K562 (cell line): Measurements from ENCODE around the gene SLC39A11. TPM values are rescaled to one million over a fixed set of nuclear protein-coding genes. Genes with fewer than 3 reads are reported as not detected.

ENCODE experiments used
- ATAC-seq: fragments of 200-7000 bp; cut with Tn5 transposase; 3 replicates; pipeline ENCODE4 v1.9.1; 2020; ENCODE audit warnings: moderate library complexity
- BruUV-seq: library from RNA; stranded (reverse); fragments of 400-500 nt; replicated peaks from 2 replicates; lab custom pipeline; 2021; lab: Mats Ljungman, UMichigan
- CTCF ChIA-PET: fragments of 300-600 bp; formaldehyde crosslinking; extraction: SDS; loops from one replicate; lab custom pipeline; 2021; ENCODE audit warnings: low intra/inter-chr PET ratio; lab: Yijun Ruan, JAX
- POLR2A ChIA-PET: fragments of 300-600, 350-650 bp; sonication (Branson Sonifier 250); formaldehyde crosslinking; extraction: SDS; loops from one replicate; lab custom pipeline; 2021; ENCODE audit warnings: antibody characterized with exemption, inconsistent platforms; lab: Yijun Ruan, JAX
- DNase-seq, 4 experiments: peaks; one replicate each; pipeline versions ENCODE4 v3.0.0 to v3.0.0-alpha.2; 2011 to 2018; ENCODE audit warnings: low spot score in 3 of 4, mixed read lengths in 3 of 4; ENCODE audit errors: extremely low read depth in 1 of 4
- FAIRE-seq: peaks from 2 replicates; lab custom pipeline; 2011; peaks lifted over from hg19 to GRCh38; lab: Jason Lieb, UNC
- H2AFZ ChIP-seq: 2 replicates; pipeline ENCODE4 v1.6.0; 2011; ENCODE audit warnings: low read depth, low read length, control low read depth, inconsistent platforms
- H3K27ac ChIP-seq: fragments of 200-600 bp; 3 replicates; pipeline ENCODE4 v1.8.0; 2011; ENCODE audit warnings: low read depth, mild to moderate bottlenecking, control low read depth, inconsistent platforms, low read length, moderate library complexity, mixed read lengths; ENCODE audit errors: extremely low read depth
- H3K27me3 ChIP-seq, 2 experiments: fragments of 300-600 bp in 1 of 2; 2 replicates in 1 of 2; 3 replicates in 1 of 2; pipeline versions ENCODE4 v1.6.0 to v1.8.0; 2011; ENCODE audit warnings: inconsistent platforms in 2 of 2, low read length in 2 of 2, mild to moderate bottlenecking in 1 of 2, mixed read lengths in 1 of 2, moderate library complexity in 1 of 2; ENCODE audit not compliant: control insufficient read depth in 2 of 2, insufficient read depth in 2 of 2
- H3K36me3 ChIP-seq: fragments of 300-600 bp; 3 replicates; pipeline ENCODE4 v1.8.0; 2011; ENCODE audit warnings: mild to moderate bottlenecking, low read length, inconsistent platforms; ENCODE audit not compliant: control insufficient read depth, insufficient read depth
- H3K4me1 ChIP-seq, 2 experiments: fragments of 200-600 bp in 1 of 2; replicated peaks in 1 of 2; 2 replicates in 1 of 2; 3 replicates in 1 of 2; pipeline versions ENCODE4 v1.5.1 to v1.8.0; 2011; ENCODE audit warnings: inconsistent platforms in 2 of 2, low read length in 2 of 2, mild to moderate bottlenecking in 1 of 2, mixed read lengths in 1 of 2, moderate library complexity in 1 of 2; ENCODE audit not compliant: control insufficient read depth in 2 of 2, insufficient read depth in 2 of 2
- H3K4me2 ChIP-seq: 2 replicates; pipeline ENCODE4 v1.6.1; 2011; ENCODE audit warnings: low read length, control low read depth, inconsistent platforms, mixed read lengths; ENCODE audit not compliant: insufficient read depth
- H3K4me3 ChIP-seq: fragments of 200-600 bp; sonication (generic), shearing (Covaris generic); 2 replicates; pipeline ENCODE4 v1.5.1; 2016; ENCODE audit warnings: control low read depth, inconsistent platforms
- H3K79me2 ChIP-seq: fragments of 200-600 bp; 3 replicates; pipeline ENCODE4 v1.8.0; 2011; ENCODE audit warnings: low read length, inconsistent platforms; ENCODE audit not compliant: control insufficient read depth, insufficient read depth
- H3K9ac ChIP-seq, 2 experiments: 2 replicates each; pipeline versions ENCODE4 v1.6.0 to v1.6.1; 2011; ENCODE audit warnings: low read depth in 2 of 2, low read length in 2 of 2, control low read depth in 1 of 2, inconsistent platforms in 1 of 2, mild to moderate bottlenecking in 1 of 2, mixed read lengths in 1 of 2; ENCODE audit not compliant: insufficient read depth in 1 of 2
- H3K9me1 ChIP-seq: one replicate; pipeline ENCODE4 v1.6.0; 2011; ENCODE audit warnings: inconsistent platforms, mild to moderate bottlenecking, low read length, moderate library complexity; ENCODE audit not compliant: control insufficient read depth, insufficient read depth
- H3K9me3 ChIP-seq: replicated peaks from 2 replicates; pipeline ENCODE4 v1.5.1; 2011; ENCODE audit warnings: low read depth, low read length, inconsistent platforms; ENCODE audit not compliant: control insufficient read depth, insufficient read depth
- H4K20me1 ChIP-seq: replicated peaks from 2 replicates; pipeline ENCODE4 v1.6.1; 2011; ENCODE audit warnings: low read length, inconsistent platforms, mixed read lengths; ENCODE audit not compliant: control insufficient read depth, insufficient read depth
- ATF7 ChIP-seq: fragments of 450-650 bp; IDR thresholded peaks from 2 replicates; pipeline ENCODE4 v1.7.1; 2014; ENCODE audit warnings: mild to moderate bottlenecking, moderate library complexity
- MYC ChIP-seq, 2 experiments: fragments of 250-450 bp in 1 of 2; sonication (Bioruptor Pico) in 1 of 2; IDR thresholded peaks; 2 replicates each; pipeline versions ENCODE4 v1.5.1 to v1.6.1; 2012 to 2021; ENCODE audit warnings: low read depth in 2 of 2, borderline replicate concordance in 1 of 2, improper control_type of control experiment in 1 of 2, low read length in 1 of 2, mild to moderate bottlenecking in 1 of 2, moderate library complexity in 1 of 2
- RBM25 ChIP-seq: fragments of 200-400 bp; formaldehyde crosslinking; IDR thresholded peaks from 2 replicates; pipeline ENCODE4 v1.6.1; 2018; ENCODE audit warnings: low read length, low read depth, moderate library complexity; ENCODE audit not compliant: severe bottlenecking
- WGBS: fragments of 100-300 bp; shearing (Covaris generic); methylation state at CpG from one replicate; pipeline ENCODE4 v1.1.6; 2016; ENCODE audit warnings: low coverage, mixed read lengths; ENCODE audit not compliant: insufficient coverage; ENCODE audit errors: missing lambda C conversion rate; 5-methylcytosine and 5-hydroxymethylcytosine counted together
- in situ Hi-C: fragments of 300-500 bp; cut with MboI; formaldehyde crosslinking; loops from 4 replicates; pipeline ENCODE4 v1.15.0; 2018; ENCODE audit warnings: inconsistent platforms, mixed read lengths
- intact Hi-C: fragments of 100-400 bp; cut with micrococcal nuclease; formaldehyde crosslinking; loops from 2 replicates; pipeline ENCODE4 v1.14.2; 2022
- polyA plus RNA-seq, 8 experiments: library from polyadenylated mRNA; depleted of rRNA in 4 of 8; stranded (reverse) in 5 of 8; unstranded in 3 of 8; fragments of >200 nt; fragmentation: Nextera tagmentation in 2 of 8; fragmentation: Illumina TruSeq in 1 of 8; extraction: Ambion mirVana in 2 of 8; extraction: Trizol in 1 of 8; gene quantifications; 2 replicates each; pipeline versions ENCODE4 v1.2.1 to v1.2.3, GENCODE V29; 2011 to 2014; ENCODE audit warnings: inconsistent platforms in 1 of 8, missing spikeins in 1 of 8
- total RNA-seq, 7 experiments: library from RNA; depleted of rRNA in 6 of 7; stranded (reverse); fragments of >200 nt in 6 of 7; fragmentation: Illumina TruSeq in 2 of 7; extraction: Trizol in 2 of 7; gene quantifications; 2 replicates each; pipeline versions ENCODE4 v1.2.1 to v1.2.3, GENCODE V29; 2011 to 2021; ENCODE audit warnings: low replicate concordance in 1 of 7

Gene SLC39A11
- total and polyA plus RNA-seq, 9 of the 15 experiments (the other 6 are each of a cell fraction or from before 2014, with no cell fraction given): 10.5 to 26.4 (median 13.4) TPM

DNA sequence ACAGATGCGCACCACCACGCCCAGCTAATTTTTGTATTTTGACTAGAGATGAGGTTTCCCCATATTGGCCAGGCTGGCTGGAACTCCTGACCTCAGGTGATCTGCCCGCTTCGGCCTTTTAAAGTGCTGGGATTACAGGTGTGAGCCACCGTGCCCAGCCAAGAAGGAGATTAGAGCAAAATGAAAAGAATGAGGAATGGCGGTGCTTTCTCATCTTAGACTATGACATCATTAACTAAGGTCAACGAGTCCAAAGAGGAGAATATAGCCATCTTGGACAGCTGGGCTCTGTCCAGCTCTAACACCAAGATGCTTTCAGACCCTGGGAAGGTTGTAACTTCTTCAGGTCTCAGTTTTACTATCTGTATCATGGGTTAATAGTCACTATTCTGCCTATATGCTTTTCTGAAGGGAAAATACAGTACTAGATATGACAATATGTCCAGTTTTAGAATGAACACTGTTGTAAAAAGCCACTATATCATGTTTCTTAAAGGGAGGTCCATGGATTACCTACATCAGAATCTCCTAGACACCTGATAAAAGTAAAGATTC is 76.7 kb downstream of the SLC39A11 start:
- Histone ChIP-seq H3K27ac (no peak overlapping the region), H3K27me3 (no peaks in the 10 kb centered on the region), H3K79me2 (no peaks in the 10 kb centered on the region), H3K4me3 (no peak overlapping the region), H3K36me3 (no peaks in the 10 kb centered on the region), H3K9me1 (no peaks in the 10 kb centered on the region), H2AFZ (no peak overlapping the region), H3K9ac (no peak overlapping the region), H3K9me3 (no peaks in the 10 kb centered on the region), H4K20me1 (no peaks in the 10 kb centered on the region), H3K4me1 (peaks cover 3 to 4% of the 10 kb centered on the region in 2 experiments; a peak in 4 of 5 replicates)
- intact Hi-C loops: no loop called here
- no peak for DNase-seq
- POLR2A ChIA-PET: interaction anchor here (0.6 to 0.7 kb wide), 2 partner anchors 14 to 130 kb away, joined by 3 read pairs; no protein-coding TSS in a partner anchor
- CTCF ChIA-PET: no interaction called here
- FAIRE-seq: no peak
- WGBS: 88% methylated on average over 7 of the region's 7 CpGs
- ATAC-seq: no peak
- in situ Hi-C loops: no loop called here
- no peak for TF ChIP-seq MYC (IDR thresholded peaks at IDR 0.05; ENCODE audit: low read depth, low read length)
- no peak for TF ChIP-seq MYC (CRISPR knock-in tag; IDR thresholded peaks at IDR 0.05; ENCODE audit: borderline replicate concordance, low read depth)
- TF ChIP-seq ATF7: peak; percentile 36; the same call in 1 of the 2 replicates
- TF ChIP-seq RBM25: peak; percentile 59
- TF ChIP-seq, all 486 proteins: peak for 2
- no TSS peak for BruUV-seq
- H3K4me2 ChIP-seq: no peak overlapping the region
